Colonic mucosa (tissue), 4 donors: ENCODE results near the gene KDM4C. TPM values are rescaled to one million over a fixed set of nuclear protein-coding genes. Genes with fewer than 3 reads are reported as not detected.

Source experiments
- DNase-seq: peaks from one replicate; pipeline ENCODE4 v3.0.0-alpha.2; 2020
- H3K27ac ChIP-seq: fragments of 200-600 bp; one replicate; pipeline ENCODE4 v1.8.0; 2021
- H3K27me3 ChIP-seq: fragments of 200-600 bp; one replicate; pipeline ENCODE4 v1.8.0; 2021
- H3K36me3 ChIP-seq: fragments of 200-600 bp; one replicate; pipeline ENCODE4 v1.8.0; 2021
- H3K4me1 ChIP-seq: fragments of 200-600 bp; one replicate; pipeline ENCODE4 v1.8.0; 2021; ENCODE audit warnings: mild to moderate bottlenecking
- H3K4me3 ChIP-seq: fragments of 200-600 bp; one replicate; pipeline ENCODE4 v1.8.0; 2021
- H3K9ac ChIP-seq, 2 donors: one replicate each; pipeline ENCODE4 v1.7.0; 2013; ENCODE audit warnings: control low read depth in 2 of 2, low read depth in 2 of 2, low read length in 2 of 2
- H3K9me3 ChIP-seq: fragments of 200-600 bp; one replicate; pipeline ENCODE4 v1.8.0; 2021
- intact Hi-C: fragments of 100-400 bp; cut with DNase I; formaldehyde crosslinking; loops from one replicate; pipeline ENCODE4 v1.14.1; 2022
- total RNA-seq, 2 donors: library from RNA; stranded (reverse); fragmentation: NEBNext Ultra II Directional in 1 of 2; extraction: Animal tissue kit (Norgen Biotek cat#: 25700) in 1 of 2; gene quantifications; one replicate each; pipeline ENCODE4 v1.2.1, GENCODE V29; 2021
- TF ChIP-seq, protein P1 (sequence below): fragments of 200-600 bp; IDR thresholded peaks from one replicate; pipeline ENCODE4 v1.8.0; 2022; ENCODE audit warnings: antibody characterized with exemption, mild to moderate bottlenecking
- donor health status: healthy.
- donor health status: DM: no; HTN: no; CAD: no.
- donor health status: DM: no; HTN: no; CAD: no.

Gene KDM4C
- total RNA-seq, 2 donors from 2014 or later: 37.3 to 42.0 TPM

DNA sequence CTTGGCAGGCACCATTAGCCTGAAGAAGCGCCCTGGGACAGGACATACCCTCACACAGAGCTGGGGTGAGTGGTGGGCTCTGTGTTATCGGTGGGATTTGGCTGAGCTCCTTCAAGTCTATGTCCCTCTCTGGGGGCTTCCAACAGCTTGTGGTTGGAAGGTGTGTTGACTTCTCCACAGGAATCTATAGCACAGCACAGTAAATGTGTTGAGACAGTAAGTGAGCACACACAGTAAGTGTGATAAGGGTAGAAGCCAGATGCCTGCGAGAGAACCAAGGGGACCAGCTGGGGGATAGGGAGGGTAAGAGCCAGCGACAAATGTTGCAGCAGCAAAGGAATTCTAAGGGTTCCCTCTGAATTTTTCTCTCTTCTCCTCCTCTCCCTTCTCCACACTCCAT lies 448.0 kb downstream of the KDM4C start:
- Histone ChIP-seq H3K9ac (no peak overlapping the region), H3K4me1 (no peaks in the 10 kb centered on the region), H3K27me3 (no peaks in the 10 kb centered on the region), H3K27ac (no peak overlapping the region), H3K9me3 (no peaks in the 10 kb centered on the region), H3K4me3 (no peak overlapping the region), H3K36me3 (no peaks in the 10 kb centered on the region)
- TF ChIP-seq, protein P1, sequence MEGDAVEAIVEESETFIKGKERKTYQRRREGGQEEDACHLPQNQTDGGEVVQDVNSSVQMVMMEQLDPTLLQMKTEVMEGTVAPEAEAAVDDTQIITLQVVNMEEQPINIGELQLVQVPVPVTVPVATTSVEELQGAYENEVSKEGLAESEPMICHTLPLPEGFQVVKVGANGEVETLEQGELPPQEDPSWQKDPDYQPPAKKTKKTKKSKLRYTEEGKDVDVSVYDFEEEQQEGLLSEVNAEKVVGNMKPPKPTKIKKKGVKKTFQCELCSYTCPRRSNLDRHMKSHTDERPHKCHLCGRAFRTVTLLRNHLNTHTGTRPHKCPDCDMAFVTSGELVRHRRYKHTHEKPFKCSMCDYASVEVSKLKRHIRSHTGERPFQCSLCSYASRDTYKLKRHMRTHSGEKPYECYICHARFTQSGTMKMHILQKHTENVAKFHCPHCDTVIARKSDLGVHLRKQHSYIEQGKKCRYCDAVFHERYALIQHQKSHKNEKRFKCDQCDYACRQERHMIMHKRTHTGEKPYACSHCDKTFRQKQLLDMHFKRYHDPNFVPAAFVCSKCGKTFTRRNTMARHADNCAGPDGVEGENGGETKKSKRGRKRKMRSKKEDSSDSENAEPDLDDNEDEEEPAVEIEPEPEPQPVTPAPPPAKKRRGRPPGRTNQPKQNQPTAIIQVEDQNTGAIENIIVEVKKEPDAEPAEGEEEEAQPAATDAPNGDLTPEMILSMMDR: no peak
- intact Hi-C loops: no loop called here
- DNase-seq: no peak

DNA sequence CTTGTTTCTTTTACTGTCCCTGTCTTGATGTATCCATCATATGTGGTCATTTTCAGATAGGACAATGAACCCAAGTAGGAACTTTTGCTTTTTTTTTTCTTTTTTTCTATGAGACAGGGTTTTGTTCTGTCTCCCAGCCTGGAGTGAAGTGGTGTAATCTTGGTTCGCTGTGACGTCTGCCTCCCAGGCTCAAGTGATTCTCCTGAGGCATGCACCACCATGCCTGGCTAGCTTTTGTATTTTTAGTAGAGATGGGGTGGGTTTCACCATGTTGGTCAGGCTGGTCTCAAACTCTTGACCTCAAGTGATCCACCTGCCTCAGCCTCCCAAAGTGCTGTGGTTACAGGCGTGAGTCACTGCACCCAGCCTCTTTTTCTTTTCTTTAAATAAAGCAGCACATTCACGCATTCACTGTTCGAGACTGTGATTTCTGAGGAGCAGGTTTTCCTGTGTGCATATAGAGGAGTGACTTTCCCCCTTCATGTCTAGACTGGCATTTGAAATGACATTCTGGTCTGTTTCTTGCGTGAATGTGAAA lies 448.5 kb downstream of the KDM4C start:
- H3K27ac ChIP-seq: no peak overlapping the region
- TF ChIP-seq, protein P1: no peak
- no peaks in the 10 kb centered on the region for H3K27me3 ChIP-seq
- intact Hi-C loops: no loop called here
- DNase-seq: no peak
- no peaks in the 10 kb centered on the region for H3K4me1 ChIP-seq
- H3K4me3 ChIP-seq: no peak overlapping the region
- H3K9me3 ChIP-seq: no peaks in the 10 kb centered on the region
- no peak overlapping the region for H3K9ac ChIP-seq
- H3K36me3 ChIP-seq: no peaks in the 10 kb centered on the region

DNA sequence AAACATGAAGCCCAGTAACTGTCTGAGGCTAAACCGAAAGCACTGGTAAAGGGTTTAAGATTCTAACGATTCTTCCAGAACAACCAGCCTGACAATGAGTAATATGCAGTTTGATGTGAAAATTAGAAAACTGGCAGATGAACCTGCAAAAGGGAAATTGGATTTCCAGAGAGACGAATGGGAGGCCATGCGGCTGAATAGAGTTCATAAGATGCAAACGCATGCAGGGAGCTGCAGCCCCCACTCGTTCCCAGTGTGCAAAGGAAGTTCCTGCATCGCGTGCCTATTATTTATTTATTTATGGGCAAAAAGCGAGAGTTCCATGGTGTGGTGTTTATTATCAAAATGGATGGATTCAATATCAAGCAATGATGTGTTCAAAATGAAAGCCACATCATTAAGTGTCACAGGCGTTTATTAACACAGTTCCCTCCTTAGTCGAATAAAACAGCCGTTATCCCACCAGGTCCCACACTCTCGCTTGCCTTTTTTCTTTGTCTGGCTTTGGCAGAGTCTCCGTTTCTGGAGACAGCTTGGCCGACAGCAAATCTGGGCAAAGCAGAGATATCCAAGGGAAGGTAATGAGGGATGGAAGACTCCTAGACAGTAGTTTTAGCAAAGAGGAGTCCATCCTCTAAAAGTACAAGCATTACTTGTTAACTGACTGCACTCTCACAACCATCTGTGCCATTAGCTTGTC lies 451.4 kb downstream of the KDM4C start:
- TF ChIP-seq, protein P1: no peak
- Histone ChIP-seq H3K27ac (no peak overlapping the region), H3K4me3 (no peak overlapping the region), H3K36me3 (no peaks in the 10 kb centered on the region), H3K4me1 (no peaks in the 10 kb centered on the region), H3K9me3 (no peaks in the 10 kb centered on the region), H3K9ac (no peak overlapping the region), H3K27me3 (no peaks in the 10 kb centered on the region)
- intact Hi-C loops: no loop called here
- no peak for DNase-seq

DNA sequence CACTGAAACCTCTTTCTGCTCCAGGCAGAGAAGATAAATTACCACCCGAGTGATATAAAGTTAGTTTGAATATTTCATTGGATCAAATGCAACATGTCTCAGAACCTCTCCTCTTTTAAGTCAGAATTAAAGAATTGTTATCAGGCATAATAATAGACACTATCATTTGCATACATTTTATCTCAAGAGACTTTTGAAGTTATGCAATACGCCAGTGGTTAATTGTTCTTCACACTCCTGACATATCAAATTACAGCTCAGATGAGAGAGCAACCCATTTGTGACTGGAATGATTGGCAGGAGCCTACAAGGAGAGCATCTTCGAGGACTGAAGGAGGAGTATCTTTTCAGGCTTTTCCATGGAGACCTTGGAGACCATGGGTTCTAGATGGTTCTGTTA lies 452.2 kb downstream of the KDM4C start:
- TF ChIP-seq, protein P1: no peak
- Histone ChIP-seq H3K9ac (no peak overlapping the region), H3K4me1 (no peaks in the 10 kb centered on the region), H3K9me3 (no peaks in the 10 kb centered on the region), H3K27me3 (no peaks in the 10 kb centered on the region), H3K27ac (no peak overlapping the region), H3K4me3 (no peak overlapping the region), H3K36me3 (no peaks in the 10 kb centered on the region)
- DNase-seq: no peak
- intact Hi-C loops: no loop called here

DNA sequence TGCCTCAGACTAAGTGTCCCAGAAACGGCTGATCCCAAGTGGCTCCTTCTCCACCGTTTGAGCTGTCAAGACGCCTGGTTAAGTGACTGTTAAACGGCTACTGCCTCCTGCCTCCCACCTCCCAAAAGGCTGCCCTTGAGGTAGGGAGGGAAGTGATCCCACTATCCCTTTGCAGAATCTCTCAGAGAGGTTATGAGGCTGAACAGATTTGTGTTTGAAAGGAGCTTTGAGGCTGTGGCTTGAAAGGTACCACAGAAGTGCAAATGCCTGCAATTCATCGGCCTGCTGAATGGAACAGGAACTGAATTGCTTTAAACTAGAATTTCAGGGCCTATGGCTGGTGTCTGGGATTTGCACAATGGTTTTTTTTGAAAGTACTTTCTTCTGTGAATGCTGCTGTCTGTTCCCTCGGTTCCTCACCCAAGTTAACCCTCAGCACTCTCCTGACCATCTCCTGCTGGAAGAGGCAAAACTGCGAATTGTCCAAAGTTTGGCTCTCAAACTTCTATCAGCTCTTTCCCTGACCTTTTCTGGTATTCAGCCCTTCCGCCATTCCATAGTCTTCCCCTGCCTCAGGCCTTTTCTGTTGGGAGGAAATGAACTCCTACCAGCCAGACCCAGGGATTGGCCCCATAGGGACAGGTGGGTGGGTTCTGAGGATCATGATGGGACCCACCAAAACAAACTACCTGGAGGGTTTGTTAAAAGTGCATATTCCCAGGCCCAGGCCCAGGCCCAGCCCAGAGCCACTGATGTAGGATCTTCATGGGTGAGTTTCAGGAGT lies 453.3 kb downstream of the KDM4C start:
- H3K9ac ChIP-seq: no peak overlapping the region

More for the DNA sequence above, 453.3 kb downstream of the KDM4C start:
- H3K9me3 ChIP-seq: no peaks in the 10 kb centered on the region
- no peaks in the 10 kb centered on the region for H3K4me1 ChIP-seq
- TF ChIP-seq, protein P1: no peak
- H3K27ac ChIP-seq: no peak overlapping the region
- intact Hi-C loops: no loop called here
- no peak overlapping the region for H3K4me3 ChIP-seq
- no peaks in the 10 kb centered on the region for H3K27me3 ChIP-seq
- no peak for DNase-seq
- H3K36me3 ChIP-seq: no peaks in the 10 kb centered on the region
